HG03280 (cell line): ENCODE measurements around the gene MT1E.
"Not testable (repeated sequence)": the region's sequence is repeated elsewhere in the genome, so short reads cannot be mapped to it uniquely, and the experiment has no call there.

Source experiments
- ATAC-seq: cut with Tn5 transposase; IDR thresholded peaks from one replicate; pipeline ENCODE4 v1.9.1; 2021; ENCODE audit warnings: mild to moderate bottlenecking, moderate library complexity; ENCODE audit not compliant: unreplicated experiment

MT1E gene

GRCh38 chr16:56606476-56607108 lies 19.0 kb upstream of the MT1E start:
- ATAC-seq: no peak

- ATAC-seq: no peak
Measured at GRCh38 chr16:56607109-56607618, 18.4 kb upstream of the MT1E start.

- ATAC-seq: no peak
Measured at GRCh38 chr16:56607675-56608042, 17.9 kb upstream of the MT1E start.

GRCh38 chr16:56608043-56608875 lies 17.3 kb upstream of the MT1E start, which contains the start of gene MT2A:
MT2A (plus strand) TSS chr16:56608584; CDS start chr16:56608656, 72 bp downstream.
- ATAC-seq: peak; percentile 85

DNA sequence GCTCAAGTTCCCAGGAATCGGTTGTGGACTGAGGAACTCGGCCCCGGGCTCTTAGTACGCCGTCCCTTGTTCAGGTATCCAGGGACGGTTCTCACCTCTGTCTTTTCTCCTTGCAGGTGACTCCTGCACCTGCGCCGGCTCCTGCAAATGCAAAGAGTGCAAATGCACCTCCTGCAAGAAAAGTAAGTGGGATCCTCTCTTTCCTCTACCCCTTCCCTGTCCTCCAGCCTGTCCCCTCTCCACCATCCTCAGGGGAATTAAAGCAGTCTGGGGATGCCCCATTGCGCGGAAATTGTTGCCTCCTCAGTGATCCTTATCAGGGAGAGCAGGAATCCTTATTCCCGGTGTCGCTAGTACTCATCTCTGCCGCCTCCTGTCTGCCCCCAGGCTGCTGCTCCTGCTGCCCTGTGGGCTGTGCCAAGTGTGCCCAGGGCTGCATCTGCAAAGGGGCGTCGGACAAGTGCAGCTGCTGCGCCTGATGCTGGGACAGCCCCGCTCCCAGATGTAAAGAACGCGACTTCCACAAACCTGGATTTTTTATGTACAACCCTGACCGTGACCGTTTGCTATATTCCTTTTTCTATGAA lies 16.6 kb upstream of the MT1E start:
- ATAC-seq: no peak

DNA sequence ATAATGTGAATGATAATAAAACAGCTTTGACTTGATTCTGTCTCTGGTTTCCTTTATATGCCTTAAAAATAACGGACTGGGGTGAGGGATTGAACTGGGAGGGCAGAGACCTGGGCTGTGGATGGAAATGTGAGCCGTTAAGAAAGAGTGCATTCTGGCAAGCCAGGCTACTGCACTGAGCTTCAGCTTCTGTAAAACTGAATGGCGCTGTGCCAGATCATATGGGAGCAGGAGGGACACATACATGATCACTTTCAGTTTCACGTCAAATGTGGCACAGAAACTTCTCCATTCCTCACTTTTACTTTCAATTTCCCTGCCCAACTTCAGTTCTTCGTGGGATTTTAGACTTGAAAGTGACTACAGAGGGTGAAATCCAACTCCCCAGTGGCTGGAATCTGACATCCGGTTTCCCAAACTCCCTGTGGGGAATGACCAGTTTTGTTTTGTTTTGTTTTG lies 16.1 kb upstream of the MT1E start:
- peak; percentile 35 for ATAC-seq

GRCh38 chr16:56610017-56610608 lies 15.5 kb upstream of the MT1E start:
- ATAC-seq: no peak

- ATAC-seq: no peak
Measured at GRCh38 chr16:56610609-56611111, 14.9 kb upstream of the MT1E start.

- no peak for ATAC-seq
Measured at GRCh38 chr16:56611281-56611833, 14.2 kb upstream of the MT1E start.

- no peak for ATAC-seq
Measured at GRCh38 chr16:56613706-56614105, 11.9 kb upstream of the MT1E start.

DNA sequence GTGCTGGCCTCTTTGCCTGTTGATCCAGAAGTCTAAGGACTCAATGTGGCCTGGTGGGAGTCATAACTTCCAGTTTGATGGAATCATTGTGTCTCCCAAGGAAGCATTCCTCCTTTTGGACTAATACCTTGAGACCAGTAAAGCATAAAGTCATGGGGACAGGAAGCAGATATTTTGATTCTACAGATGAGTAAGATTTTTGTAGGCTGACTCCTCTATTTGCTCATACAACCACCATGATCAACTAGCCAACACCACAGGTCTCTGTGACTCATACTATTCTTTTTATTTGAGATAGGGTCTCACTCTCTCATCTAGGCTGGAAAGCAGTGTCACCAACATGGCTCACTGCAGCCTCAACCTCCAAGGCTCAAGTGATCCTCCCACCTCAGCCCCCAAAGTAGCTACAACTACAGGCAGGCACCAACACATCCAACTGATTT lies 11.0 kb upstream of the MT1E start:
- no peak for ATAC-seq

GRCh38 chr16:56615353-56615752 lies 10.2 kb upstream of the MT1E start:
- ATAC-seq: no peak

DNA sequence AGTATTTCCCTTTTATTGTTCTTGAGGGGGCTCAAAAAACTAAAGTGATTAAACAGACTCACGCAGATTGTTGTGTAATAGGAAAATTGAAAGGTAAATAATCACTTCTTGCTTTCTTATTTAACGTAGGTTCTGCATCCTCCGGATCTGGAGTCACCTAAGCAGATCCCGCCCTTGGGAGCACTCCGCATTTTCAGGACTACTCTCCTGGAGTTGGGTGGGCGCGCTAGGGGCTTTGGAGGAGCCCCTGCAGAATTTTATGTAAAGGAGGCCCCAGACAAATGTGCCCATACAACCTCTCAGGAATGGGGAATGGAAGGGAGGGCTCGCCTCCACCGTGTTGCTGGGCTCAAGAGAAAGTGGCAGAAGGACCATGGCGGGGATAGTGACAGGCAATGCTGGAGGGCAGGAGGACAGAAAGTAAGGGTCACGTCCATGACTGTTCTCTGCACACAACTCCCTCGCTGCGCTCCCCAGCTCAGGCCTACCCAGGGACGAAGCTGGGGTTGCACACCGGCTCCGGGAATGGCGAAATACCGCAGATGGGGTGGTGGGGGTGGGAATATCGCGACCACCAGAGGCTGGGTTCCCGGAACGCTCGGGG lies 8.9 kb upstream of the MT1E start:
- no peak for ATAC-seq

GRCh38 chr16:56617212-56618085 lies 8.1 kb upstream of the MT1E start:
- no peak for ATAC-seq

DNA sequence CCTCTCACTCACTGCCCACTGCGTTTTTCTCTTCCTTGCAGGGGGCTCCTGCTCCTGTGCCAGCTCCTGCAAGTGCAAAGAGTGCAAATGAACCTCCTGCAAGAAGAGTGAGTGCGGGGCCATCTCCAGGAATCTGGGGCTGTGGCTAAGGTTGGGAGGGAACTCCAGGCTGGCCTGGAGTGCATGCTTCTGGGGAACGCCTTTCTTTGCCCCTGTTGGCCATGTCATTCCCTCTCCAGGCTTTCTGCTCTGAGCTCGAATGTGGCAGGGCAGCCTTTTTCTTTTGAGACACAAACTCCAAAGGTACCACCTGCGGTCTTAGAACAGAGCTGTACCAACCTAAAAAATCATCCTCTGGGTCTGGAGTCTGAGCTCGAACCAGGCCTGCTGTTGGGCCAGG lies 7.4 kb upstream of the MT1E start:
- no peak for ATAC-seq

DNA sequence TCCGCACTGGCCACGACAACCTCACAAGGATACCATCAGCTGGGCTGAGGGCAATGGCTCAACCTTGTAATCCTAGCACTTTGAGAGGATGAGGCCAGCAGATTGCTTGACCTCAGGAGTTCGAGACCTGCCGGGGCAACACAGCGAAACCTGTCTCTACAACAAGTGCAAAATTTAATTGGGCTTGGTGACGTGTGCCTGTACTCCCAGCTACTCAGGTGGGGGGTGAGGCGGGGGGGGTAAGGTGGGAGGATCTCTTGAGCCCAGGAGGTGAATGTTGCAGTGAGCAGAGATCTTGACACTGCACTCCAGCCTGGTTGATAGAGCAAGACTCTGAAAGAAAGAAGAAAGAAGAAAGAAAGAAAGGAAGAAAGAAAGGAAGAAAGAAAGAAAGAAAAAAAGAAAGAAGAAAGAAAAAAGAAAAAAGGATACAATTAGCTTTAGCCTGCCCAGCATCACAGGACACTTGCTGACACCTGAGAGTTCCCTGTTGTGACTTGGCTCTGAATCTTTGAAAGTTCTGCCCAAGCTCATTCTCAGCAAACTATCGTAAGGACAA lies 5.2 kb upstream of the MT1E start:
- ATAC-seq: no peak

DNA sequence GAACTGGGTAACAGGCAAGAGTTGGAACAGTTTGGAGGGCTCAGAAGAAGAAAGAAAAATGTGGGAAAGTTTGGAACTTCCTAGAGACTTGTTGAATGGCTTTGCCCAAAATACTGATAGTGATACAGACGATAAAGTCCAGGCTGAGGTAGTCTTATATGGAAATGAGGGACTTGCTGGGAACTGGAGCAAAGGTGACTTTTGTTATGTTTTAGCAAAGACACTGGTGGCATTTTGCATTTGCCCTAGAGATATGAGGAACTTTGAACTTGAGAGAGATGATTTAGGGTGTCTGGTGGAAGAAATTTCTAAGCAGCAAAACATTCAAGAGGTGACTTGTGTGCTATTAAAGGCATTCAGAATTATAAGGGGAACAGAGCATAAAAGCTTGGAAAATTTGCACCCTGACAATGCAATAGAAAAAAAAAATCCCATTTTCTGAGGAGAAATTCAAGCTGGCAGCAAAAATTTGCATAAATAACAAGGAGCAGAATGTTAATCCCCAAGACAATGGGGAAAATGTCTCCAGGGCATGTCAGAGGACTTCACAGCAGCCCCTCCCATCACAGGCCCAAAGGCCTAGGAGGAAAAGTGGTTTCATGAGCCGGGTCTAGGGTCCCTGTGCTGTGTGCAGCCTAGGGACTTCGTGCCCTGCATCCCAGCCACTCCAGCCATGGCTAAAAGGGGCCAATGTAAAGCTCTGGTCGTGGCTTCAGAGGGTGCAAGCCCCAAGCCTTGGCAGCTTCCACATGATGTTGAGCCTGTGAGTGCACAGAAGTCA lies 3.7 kb upstream of the MT1E start:
- ATAC-seq: not testable (repeated sequence)

DNA sequence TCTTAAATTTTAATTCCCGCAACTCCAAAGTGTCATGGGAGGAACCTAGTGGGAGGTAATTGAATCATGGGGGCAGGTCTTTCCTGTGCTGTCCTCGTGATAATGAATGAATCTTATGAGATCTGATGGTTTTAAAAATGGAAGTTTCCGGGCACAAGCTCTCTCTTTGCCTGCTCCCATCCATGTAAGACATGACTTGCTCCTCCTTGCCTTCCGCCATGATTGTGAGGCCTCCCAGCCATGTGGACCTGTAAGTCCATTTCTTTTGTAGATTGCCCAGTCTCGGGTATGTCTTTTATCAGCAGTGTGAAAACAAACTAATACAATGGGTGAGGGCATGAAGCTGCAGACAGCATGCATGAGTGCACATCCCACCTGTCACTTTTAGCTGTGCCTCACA lies 2.4 kb upstream of the MT1E start:
- not testable (repeated sequence) for ATAC-seq
